Subcutaneous abdominal adipose tissue (tissue), 5 donors: ENCODE data around the gene SPATA6L.

Experiments
- H3K27ac ChIP-seq: one replicate; pipeline ENCODE4 v1.7.0; 2013; ENCODE audit warnings: low read depth, mild to moderate bottlenecking, inconsistent platforms, low read length, moderate library complexity
- H3K27me3 ChIP-seq, 5 donors: one replicate each; pipeline ENCODE4 v1.7.0; 2013; ENCODE audit warnings: low read length in 5 of 5, inconsistent platforms in 1 of 5; ENCODE audit not compliant: control insufficient read depth in 5 of 5, insufficient read depth in 4 of 5
- H3K36me3 ChIP-seq, 5 donors: one replicate each; pipeline ENCODE4 v1.7.0; 2013; ENCODE audit warnings: low read length in 5 of 5; ENCODE audit not compliant: control insufficient read depth in 5 of 5, insufficient read depth in 5 of 5
- H3K4me1 ChIP-seq, 5 donors: one replicate each; pipeline ENCODE4 v1.7.0; 2013; ENCODE audit warnings: low read length in 5 of 5, mild to moderate bottlenecking in 3 of 5, moderate library complexity in 1 of 5; ENCODE audit not compliant: control insufficient read depth in 5 of 5, insufficient read depth in 5 of 5
- H3K4me3 ChIP-seq, 5 donors: one replicate each; pipeline ENCODE4 v1.7.0; 2013; ENCODE audit warnings: low read length in 5 of 5, low read depth in 1 of 5
- H3K9ac ChIP-seq, 5 donors: one replicate each; pipeline ENCODE4 v1.7.0; 2013; ENCODE audit warnings: low read length in 5 of 5, mild to moderate bottlenecking in 4 of 5, moderate library complexity in 3 of 5
- H3K9me3 ChIP-seq, 5 donors: one replicate each; pipeline ENCODE4 v1.7.0; 2013; ENCODE audit warnings: low read length in 5 of 5; ENCODE audit not compliant: control insufficient read depth in 5 of 5
- donor health status: healthy.
- donor health status: healthy.
- donor health status: healthy.
- donor health status: healthy.
- donor health status: healthy.

Gene SPATA6L

GRCh38 chr9:4581035-4581760 is 85.1 kb downstream of the SPATA6L start:
- Histone ChIP-seq H3K9me3 (no peaks in the 10 kb centered on the region), H3K27me3 (no peaks in the 10 kb centered on the region), H3K4me1 (peaks cover 0 to 21% (median 12%) of the 10 kb centered on the region in 5 donors), H3K9ac (no peak overlapping the region), H3K27ac (no peak overlapping the region), H3K4me3 (no peak overlapping the region), H3K36me3 (peaks cover 0 to 47% (median 28%) of the 10 kb centered on the region in 5 donors)

- Histone ChIP-seq H3K9me3 (no peaks in the 10 kb centered on the region), H3K27ac (peak overlapping the region; percentile 27), H3K27me3 (no peaks in the 10 kb centered on the region), H3K4me1 (peaks cover 0 to 21% (median 12%) of the 10 kb centered on the region in 5 donors), H3K4me3 (no peak overlapping the region), H3K9ac (peak overlapping the region in 2 of 5 donors; percentile 2 to 51), H3K36me3 (peaks cover 0 to 44% (median 20%) of the 10 kb centered on the region in 5 donors)
Observed at GRCh38 chr9:4579001-4579400, 87.3 kb downstream of the SPATA6L start.

- Histone ChIP-seq H3K27me3 (no peaks in the 10 kb centered on the region), H3K9me3 (no peaks in the 10 kb centered on the region), H3K4me3 (no peak overlapping the region), H3K4me1 (peaks cover 0 to 14% (median 7%) of the 10 kb centered on the region in 5 donors), H3K27ac (no peak overlapping the region), H3K9ac (no peak overlapping the region), H3K36me3 (peaks cover 0 to 37% (median 10%) of the 10 kb centered on the region in 5 donors)
Observed at GRCh38 chr9:4576448-4576847, 89.8 kb downstream of the SPATA6L start.

- H3K9ac ChIP-seq = no peak overlapping the region
- H3K4me1 ChIP-seq = peaks cover 0 to 11% (median 7%) of the 10 kb centered on the region in 5 donors
- H3K36me3 ChIP-seq = peaks cover 0 to 37% (median 10%) of the 10 kb centered on the region in 5 donors
- no peaks in the 10 kb centered on the region for H3K27me3 ChIP-seq
- no peak overlapping the region for H3K4me3 ChIP-seq
- H3K9me3 ChIP-seq = no peaks in the 10 kb centered on the region
- H3K27ac ChIP-seq = no peak overlapping the region
Observed at GRCh38 chr9:4575997-4576396, 90.3 kb downstream of the SPATA6L start.

- Histone ChIP-seq H3K27ac (no peak overlapping the region), H3K9me3 (no peaks in the 10 kb centered on the region), H3K4me1 (peaks cover 0 to 11% (median 7%) of the 10 kb centered on the region in 5 donors), H3K4me3 (no peak overlapping the region), H3K27me3 (no peaks in the 10 kb centered on the region), H3K9ac (no peak overlapping the region), H3K36me3 (peaks cover 0 to 40% (median 10%) of the 10 kb centered on the region in 5 donors)
Observed at GRCh38 chr9:4574657-4575243, 91.5 kb downstream of the SPATA6L start.

- H3K36me3 ChIP-seq = peaks cover 0 to 40% (median 10%) of the 10 kb centered on the region in 5 donors
- H3K9ac ChIP-seq = no peak overlapping the region
- no peaks in the 10 kb centered on the region for H3K27me3 ChIP-seq
- H3K9me3 ChIP-seq = no peaks in the 10 kb centered on the region
- no peak overlapping the region for H3K4me3 ChIP-seq
- no peak overlapping the region for H3K27ac ChIP-seq
- peaks cover 0 to 2% (median 1%) of the 10 kb centered on the region in 5 donors for H3K4me1 ChIP-seq
Observed at GRCh38 chr9:4573634-4574389, 92.5 kb downstream of the SPATA6L start.

GRCh38 chr9:4573176-4573575 is 93.1 kb downstream of the SPATA6L start:
- Histone ChIP-seq H3K27ac (no peak overlapping the region), H3K4me1 (no peaks in the 10 kb centered on the region), H3K9ac (no peak overlapping the region), H3K36me3 (peaks cover 0 to 44% (median 10%) of the 10 kb centered on the region in 5 donors), H3K4me3 (no peak overlapping the region), H3K27me3 (no peaks in the 10 kb centered on the region), H3K9me3 (no peaks in the 10 kb centered on the region)

GRCh38 chr9:4572184-4572826 is 94.0 kb downstream of the SPATA6L start:
- H3K4me3 ChIP-seq = no peak overlapping the region
- H3K36me3 ChIP-seq = peaks cover 0 to 39% (median 10%) of the 10 kb centered on the region in 5 donors
- H3K9me3 ChIP-seq = no peaks in the 10 kb centered on the region
- no peak overlapping the region for H3K9ac ChIP-seq
- H3K27me3 ChIP-seq = no peaks in the 10 kb centered on the region
- no peak overlapping the region for H3K27ac ChIP-seq
- H3K4me1 ChIP-seq = no peaks in the 10 kb centered on the region

GRCh38 chr9:4569101-4569500 is 97.2 kb downstream of the SPATA6L start:
- no peaks in the 10 kb centered on the region for H3K4me1 ChIP-seq
- no peaks in the 10 kb centered on the region for H3K9me3 ChIP-seq
- H3K27me3 ChIP-seq = no peaks in the 10 kb centered on the region
- H3K27ac ChIP-seq = no peak overlapping the region
- peaks cover 0 to 18% (median 0%) of the 10 kb centered on the region in 5 donors for H3K36me3 ChIP-seq
- no peak overlapping the region for H3K4me3 ChIP-seq
- H3K9ac ChIP-seq = no peak overlapping the region
